ENCODE data around the gene MYBPHL. TPM values are rescaled to one million over a fixed set of nuclear protein-coding genes. Genes with fewer than 3 reads are reported as not detected.

The MYBPHL gene
- total RNA-seq, 1 experiment from 2014 or later, result not detected

DNA sequence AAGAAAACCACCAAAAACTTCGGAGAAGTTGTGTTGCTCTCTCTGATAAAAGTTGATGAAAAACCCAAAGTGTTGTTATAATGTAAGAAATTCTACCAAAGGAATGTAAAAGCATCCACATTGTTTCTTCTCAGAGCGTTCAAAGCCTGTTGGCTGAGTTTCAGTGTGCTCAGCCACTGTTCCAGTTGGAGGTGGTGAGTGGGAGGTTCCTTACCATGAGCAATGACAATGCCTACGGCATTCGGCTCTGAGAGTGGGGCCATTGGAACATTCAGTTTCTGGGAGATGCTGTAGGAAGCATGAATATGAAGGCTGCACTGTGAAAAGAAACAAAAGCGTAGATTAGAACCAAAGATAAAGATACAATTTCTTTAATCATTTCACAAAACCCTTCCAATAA, 20.5 kb upstream of the MYBPHL start:
- Histone ChIP-seq H3K27ac (ENCODE audit: low read length) (no peak overlapping the region), H3K4me2 (ENCODE audit: low read length) (no peak overlapping the region), H3K9ac (ENCODE audit: low read length) (no peak overlapping the region), H3K4me3 (ENCODE audit: low read length) (no peak overlapping the region), H4K20me1 (ENCODE audit: low read length) (no peaks in the 10 kb centered on the region), H3K4me1 (ENCODE audit: insufficient read depth, low read length) (no peaks in the 10 kb centered on the region), H3K9me2 (replicated peaks; ENCODE audit: low read length) (no peaks in the 10 kb centered on the region), H2AFZ (ENCODE audit: low read length) (no peak overlapping the region), H3F3A (ENCODE audit: low read length, unreplicated experiment) (no peaks in the 10 kb centered on the region), H3K9me3 (ENCODE audit: low read length) (peaks cover 12% of the 10 kb centered on the region), H3K79me2 (ENCODE audit: low read length) (no peaks in the 10 kb centered on the region), H3K27me3 (ENCODE audit: low read length) (no peaks in the 10 kb centered on the region), H3K36me3 (ENCODE audit: low read depth, low read length) (peaks cover 26% of the 10 kb centered on the region)
- no peak for TF ChIP-seq EZH2 (IDR thresholded peaks at IDR 0.05; ENCODE audit: low read length, unreplicated experiment)
- no peak for TF ChIP-seq EZH2phosphoT487 (IDR thresholded peaks at IDR 0.05; ENCODE audit: borderline replicate concordance, low read length)
- TF ChIP-seq, protein P1, sequence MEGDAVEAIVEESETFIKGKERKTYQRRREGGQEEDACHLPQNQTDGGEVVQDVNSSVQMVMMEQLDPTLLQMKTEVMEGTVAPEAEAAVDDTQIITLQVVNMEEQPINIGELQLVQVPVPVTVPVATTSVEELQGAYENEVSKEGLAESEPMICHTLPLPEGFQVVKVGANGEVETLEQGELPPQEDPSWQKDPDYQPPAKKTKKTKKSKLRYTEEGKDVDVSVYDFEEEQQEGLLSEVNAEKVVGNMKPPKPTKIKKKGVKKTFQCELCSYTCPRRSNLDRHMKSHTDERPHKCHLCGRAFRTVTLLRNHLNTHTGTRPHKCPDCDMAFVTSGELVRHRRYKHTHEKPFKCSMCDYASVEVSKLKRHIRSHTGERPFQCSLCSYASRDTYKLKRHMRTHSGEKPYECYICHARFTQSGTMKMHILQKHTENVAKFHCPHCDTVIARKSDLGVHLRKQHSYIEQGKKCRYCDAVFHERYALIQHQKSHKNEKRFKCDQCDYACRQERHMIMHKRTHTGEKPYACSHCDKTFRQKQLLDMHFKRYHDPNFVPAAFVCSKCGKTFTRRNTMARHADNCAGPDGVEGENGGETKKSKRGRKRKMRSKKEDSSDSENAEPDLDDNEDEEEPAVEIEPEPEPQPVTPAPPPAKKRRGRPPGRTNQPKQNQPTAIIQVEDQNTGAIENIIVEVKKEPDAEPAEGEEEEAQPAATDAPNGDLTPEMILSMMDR (conservative IDR thresholded peaks at IDR 0.05; ENCODE audit: low read depth, low read length), result no peak
- ChIA-PET CTCF (no interaction called here), POLR2A (ENCODE audit: unreplicated experiment) (no interaction called here)
- no peak for ATAC-seq
- intact Hi-C loops (cut with micrococcal nuclease), result no loop called here
- BruUV-seq (replicated peaks), result no TSS peak
- DNase-seq, result no peak

DNA sequence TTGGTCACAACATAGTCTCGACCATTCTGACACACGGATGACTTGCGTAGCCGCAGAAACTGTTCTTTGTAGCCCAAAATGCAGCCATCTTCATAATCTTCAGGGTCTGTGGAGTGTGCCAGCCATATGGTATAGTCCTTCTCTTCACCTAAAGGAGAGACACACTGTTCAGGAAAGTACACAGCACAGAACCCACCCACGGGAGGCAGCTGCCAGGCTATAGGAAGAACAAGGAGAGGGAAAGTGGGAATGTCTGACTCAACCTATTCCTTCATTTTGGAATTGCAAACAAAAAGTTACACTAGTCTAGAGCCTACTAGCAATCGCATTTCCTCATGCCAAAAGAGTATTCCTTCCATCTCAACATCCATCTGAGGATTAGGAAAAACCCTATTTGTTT, 16.2 kb upstream of the MYBPHL start:
- no peak for TF ChIP-seq EZH2phosphoT487 (IDR thresholded peaks at IDR 0.05; ENCODE audit: borderline replicate concordance, low read length)
- TF ChIP-seq, protein P1 (conservative IDR thresholded peaks at IDR 0.05; ENCODE audit: low read depth, low read length), result no peak
- no peak for TF ChIP-seq EZH2 (IDR thresholded peaks at IDR 0.05; ENCODE audit: low read length, unreplicated experiment)
- Histone ChIP-seq H3K4me2 (ENCODE audit: low read length) (no peak overlapping the region), H3K79me2 (ENCODE audit: low read length) (no peaks in the 10 kb centered on the region), H4K20me1 (ENCODE audit: low read length) (no peaks in the 10 kb centered on the region), H3K9me2 (replicated peaks; ENCODE audit: low read length) (no peaks in the 10 kb centered on the region), H2AFZ (ENCODE audit: low read length) (no peak overlapping the region), H3F3A (ENCODE audit: low read length, unreplicated experiment) (no peaks in the 10 kb centered on the region), H3K4me3 (ENCODE audit: low read length) (no peak overlapping the region), H3K27me3 (ENCODE audit: low read length) (no peaks in the 10 kb centered on the region), H3K27ac (ENCODE audit: low read length) (no peak overlapping the region), H3K36me3 (ENCODE audit: low read depth, low read length) (peaks cover 5% of the 10 kb centered on the region; the same call in 1 of the 2 replicates), H3K9ac (ENCODE audit: low read length) (no peak overlapping the region), H3K4me1 (ENCODE audit: insufficient read depth, low read length) (no peaks in the 10 kb centered on the region), H3K9me3 (ENCODE audit: low read length) (no peaks in the 10 kb centered on the region)
- ChIA-PET CTCF (no interaction called here), POLR2A (ENCODE audit: unreplicated experiment) (no interaction called here)
- DNase-seq, result no peak
- no peak for ATAC-seq
- intact Hi-C loops (cut with micrococcal nuclease), result no loop called here
- BruUV-seq (replicated peaks), result no TSS peak

DNA sequence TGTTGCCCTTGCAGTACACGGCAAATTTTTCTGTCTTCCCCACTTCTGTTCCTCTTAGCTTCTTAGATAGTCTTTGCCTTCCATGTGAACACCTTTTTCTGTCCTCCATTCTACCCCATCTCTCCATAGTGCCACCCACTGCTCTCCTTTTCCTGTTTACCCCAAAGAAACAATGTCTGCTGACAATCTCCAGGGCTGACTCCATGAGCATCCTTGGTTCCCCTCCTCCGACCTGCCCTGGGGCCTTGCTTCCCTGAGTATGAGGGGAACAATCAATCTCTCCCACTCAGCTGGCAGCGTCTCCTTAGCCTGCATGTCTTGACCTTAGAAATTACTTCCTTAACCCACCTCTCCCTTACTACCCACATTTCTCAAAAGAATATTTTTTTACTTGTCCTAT, 12.3 kb upstream of the MYBPHL start:
- H3K9ac ChIP-seq (ENCODE audit: low read length), result no peak overlapping the region
- ChIA-PET POLR2A (ENCODE audit: unreplicated experiment) (no interaction called here), CTCF (no interaction called here)
- no peaks in the 10 kb centered on the region for H4K20me1 ChIP-seq (ENCODE audit: low read length)
- no peak overlapping the region for H3K4me3 ChIP-seq (ENCODE audit: low read length)
- H3K27ac ChIP-seq (ENCODE audit: low read length), result no peak overlapping the region
- no peaks in the 10 kb centered on the region for H3K36me3 ChIP-seq (ENCODE audit: low read depth, low read length)
- intact Hi-C loops (cut with micrococcal nuclease), result no loop called here
- TF ChIP-seq EZH2phosphoT487 (IDR thresholded peaks at IDR 0.05; ENCODE audit: borderline replicate concordance, low read length) (no peak), EZH2 (IDR thresholded peaks at IDR 0.05; ENCODE audit: low read length, unreplicated experiment) (no peak)
- TF ChIP-seq, protein P1 (conservative IDR thresholded peaks at IDR 0.05; ENCODE audit: low read depth, low read length), result no peak
- H3K4me2 ChIP-seq (ENCODE audit: low read length), result no peak overlapping the region
- H2AFZ ChIP-seq (ENCODE audit: low read length), result no peak overlapping the region
- BruUV-seq (replicated peaks), result no TSS peak
- no peaks in the 10 kb centered on the region for H3K9me3 ChIP-seq (ENCODE audit: low read length)
- no peak for ATAC-seq
- H3K9me2 ChIP-seq (replicated peaks; ENCODE audit: low read length), result no peaks in the 10 kb centered on the region
- H3K79me2 ChIP-seq (ENCODE audit: low read length), result no peaks in the 10 kb centered on the region
- no peak for DNase-seq
- H3K27me3 ChIP-seq (ENCODE audit: low read length), result no peaks in the 10 kb centered on the region
- H3K4me1 ChIP-seq (ENCODE audit: insufficient read depth, low read length), result no peaks in the 10 kb centered on the region
- H3F3A ChIP-seq (ENCODE audit: low read length, unreplicated experiment), result no peaks in the 10 kb centered on the region

Data from PC-3 (cell line).